MM.1S (cell line): ENCODE measurements around the gene SLC9A5.

Experiments
- DNase-seq: peaks from one replicate; pipeline ENCODE4 v3.0.0-alpha.2; 2015
- H2AFZ ChIP-seq: fragments of 300-600 bp; sonication (generic); 2 replicates; pipeline ENCODE4 v1.6.0; 2016; ENCODE audit warnings: antibody characterized with exemption, low read length
- H3F3A ChIP-seq: fragments of 300-600 bp; sonication (generic); 2 replicates; pipeline ENCODE4 v1.6.1; 2016; ENCODE audit warnings: mild to moderate bottlenecking, antibody characterized with exemption, low read length, moderate library complexity, mixed read lengths; ENCODE audit not compliant: insufficient read depth
- H3K27ac ChIP-seq: fragments of 300-600 bp; sonication (generic); 2 replicates; pipeline ENCODE4 v1.5.1; 2016; ENCODE audit warnings: mild to moderate bottlenecking, low read length
- H3K27me3 ChIP-seq: fragments of 300-600 bp; sonication (generic); replicated peaks from 2 replicates; pipeline ENCODE4 v1.6.0; 2016; ENCODE audit warnings: low read length; ENCODE audit not compliant: insufficient read depth
- H3K36me3 ChIP-seq: fragments of 300-600 bp; sonication (generic); replicated peaks from 2 replicates; pipeline ENCODE4 v1.6.1; 2016; ENCODE audit warnings: mild to moderate bottlenecking, low read length, mixed read lengths; ENCODE audit not compliant: insufficient read depth
- H3K4me1 ChIP-seq: fragments of 300-600 bp; sonication (generic); 2 replicates; pipeline ENCODE4 v1.6.1; 2016; ENCODE audit warnings: low read length, mixed read lengths
- H3K4me2 ChIP-seq: fragments of 300-600 bp; sonication (generic); 2 replicates; pipeline ENCODE4 v1.6.0; 2016; ENCODE audit warnings: low read depth, low read length
- H3K4me3 ChIP-seq: fragments of 300-600 bp; sonication (generic); 2 replicates; pipeline ENCODE4 v1.5.1; 2016; ENCODE audit warnings: low read length, mixed read lengths
- H3K79me2 ChIP-seq: fragments of 300-600 bp; sonication (generic); 2 replicates; pipeline ENCODE4 v1.6.1; 2016; ENCODE audit warnings: mixed run types, low read length, mixed read lengths
- H3K9ac ChIP-seq: fragments of 300-600 bp; sonication (generic); 2 replicates; pipeline ENCODE4 v1.6.1; 2016; ENCODE audit warnings: low read length, mixed read lengths
- H3K9me2 ChIP-seq: fragments of 300-600 bp; sonication (generic); replicated peaks from 2 replicates; pipeline ENCODE4 v1.6.1; 2016; ENCODE audit warnings: mild to moderate bottlenecking, low read length, mixed read lengths; ENCODE audit not compliant: insufficient read depth
- H3K9me3 ChIP-seq: fragments of 300-600 bp; sonication (generic); replicated peaks from 2 replicates; pipeline ENCODE4 v1.6.1; 2016; ENCODE audit warnings: mild to moderate bottlenecking, low read length, mixed read lengths; ENCODE audit not compliant: insufficient read depth
- H4K20me1 ChIP-seq: fragments of 300-600 bp; sonication (generic); 2 replicates; pipeline ENCODE4 v1.6.1; 2016; ENCODE audit warnings: mild to moderate bottlenecking, low read length, moderate library complexity, mixed read lengths; ENCODE audit not compliant: insufficient read depth
- CTCF ChIP-seq: fragments of 300-600 bp; sonication (generic); IDR thresholded peaks from 2 replicates; pipeline ENCODE4 v1.5.1; 2016; ENCODE audit warnings: antibody characterized with exemption, low read length, mixed read lengths
- EZH2 ChIP-seq: fragments of 300-600 bp; sonication (generic); optimal IDR thresholded peaks from 2 replicates; pipeline ENCODE3; 2017; ENCODE audit warnings: low read depth, mild to moderate bottlenecking, antibody characterized with exemption, low read length, mixed read lengths
- EZH2phosphoT487 ChIP-seq: fragments of 300-600 bp; sonication (generic); IDR thresholded peaks from 2 replicates; pipeline ENCODE4 v1.6.1; 2018; ENCODE audit warnings: antibody characterized with exemption, low read length

SLC9A5 gene

GRCh38 chr16:67215706-67216105 lies 33.1 kb upstream of the SLC9A5 start:
- H3K9ac ChIP-seq = no peak overlapping the region
- H3K27me3 ChIP-seq = no peaks in the 10 kb centered on the region; the same call in 1 of the 2 replicates
- TF ChIP-seq EZH2 (no peak), CTCF (no peak), EZH2phosphoT487 (no peak)

GRCh38 chr16:67216612-67217490 lies 31.9 kb upstream of the SLC9A5 start:
- H3K27ac ChIP-seq = no peak overlapping the region
- H3K4me1 ChIP-seq = no peaks in the 10 kb centered on the region
- no peaks in the 10 kb centered on the region for H3K79me2 ChIP-seq
- no peaks in the 10 kb centered on the region for H3K9me3 ChIP-seq
- H3K9ac ChIP-seq = no peak overlapping the region
- H3K36me3 ChIP-seq = no peaks in the 10 kb centered on the region; the same call in 1 of the 2 replicates
- no peaks in the 10 kb centered on the region for H3K9me2 ChIP-seq
- no peak overlapping the region for H3K4me3 ChIP-seq
- H3F3A ChIP-seq = no peaks in the 10 kb centered on the region
- H2AFZ ChIP-seq = no peak overlapping the region
- no peak for TF ChIP-seq CTCF
- TF ChIP-seq EZH2phosphoT487 = no peak
- TF ChIP-seq EZH2 = no peak
- H3K4me2 ChIP-seq = no peak overlapping the region
- H4K20me1 ChIP-seq = no peaks in the 10 kb centered on the region
- no peak for DNase-seq
- no peaks in the 10 kb centered on the region; the same call in 1 of the 2 replicates for H3K27me3 ChIP-seq

More at GRCh38 chr16:67215706-67216105, 33.1 kb upstream of the SLC9A5 start:
- H3K4me1 ChIP-seq = no peaks in the 10 kb centered on the region
- no peak for DNase-seq
- H3K79me2 ChIP-seq = no peaks in the 10 kb centered on the region
- H3K4me2 ChIP-seq = no peak overlapping the region
- H2AFZ ChIP-seq = no peak overlapping the region
- H3K27ac ChIP-seq = no peak overlapping the region
- H3K9me2 ChIP-seq = no peaks in the 10 kb centered on the region
- H3K4me3 ChIP-seq = no peak overlapping the region
- no peaks in the 10 kb centered on the region for H3F3A ChIP-seq
- no peaks in the 10 kb centered on the region for H4K20me1 ChIP-seq
- H3K9me3 ChIP-seq = no peaks in the 10 kb centered on the region
- H3K36me3 ChIP-seq = no peaks in the 10 kb centered on the region

GRCh38 chr16:67223992-67224391 lies 24.8 kb upstream of the SLC9A5 start:
- H3F3A ChIP-seq = no peaks in the 10 kb centered on the region
- H4K20me1 ChIP-seq = no peaks in the 10 kb centered on the region
- no peak for DNase-seq
- TF ChIP-seq CTCF = no peak
- TF ChIP-seq EZH2phosphoT487 = no peak
- no peak for TF ChIP-seq EZH2
- no peak overlapping the region for H2AFZ ChIP-seq
- H3K27me3 ChIP-seq = no peaks in the 10 kb centered on the region
- no peaks in the 10 kb centered on the region; the same call in 1 of the 2 replicates for H3K36me3 ChIP-seq
- H3K9me3 ChIP-seq = no peaks in the 10 kb centered on the region
- H3K27ac ChIP-seq = no peak overlapping the region
- H3K9me2 ChIP-seq = no peaks in the 10 kb centered on the region
- H3K79me2 ChIP-seq = peaks cover 21% of the 10 kb centered on the region
- no peak overlapping the region for H3K4me3 ChIP-seq
- H3K9ac ChIP-seq = no peak overlapping the region
- H3K4me2 ChIP-seq = no peak overlapping the region
- H3K4me1 ChIP-seq = peaks cover 12% of the 10 kb centered on the region
